NCI-H460 (cell line): ENCODE results near the gene MTHFD2L. TPM values are rescaled to one million over a fixed set of nuclear protein-coding genes. Genes with fewer than 3 reads are reported as not detected.
"Not testable (repeated sequence)": the region's sequence is repeated elsewhere in the genome, so short reads cannot be mapped to it uniquely, and the experiment has no call there.

Experiments
- DNase-seq: peaks from one replicate; pipeline ENCODE4 v3.0.0-alpha.2; 2016; ENCODE audit warnings: low read depth; ENCODE audit errors: extremely low read depth
- total RNA-seq: library from RNA; depleted of rRNA; stranded (reverse); fragments of >200 nt; shearing (Covaris generic); gene quantifications from 2 replicates; pipeline ENCODE4 v1.2.3, GENCODE V29; 2014

Gene MTHFD2L
- total RNA-seq, 1 experiment from 2014 or later, result 57.6 TPM

DNA sequence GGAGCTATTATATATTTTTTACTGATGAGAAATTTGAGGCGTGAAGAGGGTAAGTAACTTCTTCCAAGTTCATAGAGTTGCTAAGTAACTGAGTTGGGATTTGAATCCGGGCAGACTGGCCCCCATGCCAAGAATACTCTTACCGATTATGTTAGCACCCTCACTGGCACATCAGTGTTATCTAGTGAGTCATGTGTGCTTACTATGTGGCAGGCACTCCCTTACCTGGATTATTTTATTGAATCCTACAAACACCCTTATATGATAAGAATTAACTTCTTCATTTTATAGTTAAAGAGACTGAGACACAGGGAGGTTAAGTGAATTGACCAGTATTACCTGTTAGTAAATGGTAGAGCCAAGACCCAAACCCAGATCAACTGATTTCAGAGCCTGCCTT, 20.9 kb downstream of the MTHFD2L start:
- no peak for DNase-seq

DNA sequence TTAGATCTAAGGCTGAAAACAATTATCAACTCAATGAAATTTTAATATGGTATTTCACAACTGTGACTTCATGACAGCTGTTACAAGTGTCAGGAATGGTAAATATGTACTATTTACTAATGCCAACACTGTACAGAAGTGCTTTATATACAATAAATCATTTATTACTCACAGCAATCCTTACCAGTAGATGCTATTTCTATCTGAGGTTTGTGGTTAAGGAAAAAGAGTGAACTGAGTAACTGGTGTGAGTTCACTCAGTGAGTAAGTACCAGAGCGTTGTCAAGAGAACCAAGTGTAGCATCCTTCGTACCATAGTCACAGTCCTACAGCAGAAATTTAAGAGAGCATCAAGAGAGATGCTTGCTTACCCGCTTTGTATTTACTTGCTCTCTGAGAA, 23.3 kb downstream of the MTHFD2L start:
- no peak for DNase-seq

DNA sequence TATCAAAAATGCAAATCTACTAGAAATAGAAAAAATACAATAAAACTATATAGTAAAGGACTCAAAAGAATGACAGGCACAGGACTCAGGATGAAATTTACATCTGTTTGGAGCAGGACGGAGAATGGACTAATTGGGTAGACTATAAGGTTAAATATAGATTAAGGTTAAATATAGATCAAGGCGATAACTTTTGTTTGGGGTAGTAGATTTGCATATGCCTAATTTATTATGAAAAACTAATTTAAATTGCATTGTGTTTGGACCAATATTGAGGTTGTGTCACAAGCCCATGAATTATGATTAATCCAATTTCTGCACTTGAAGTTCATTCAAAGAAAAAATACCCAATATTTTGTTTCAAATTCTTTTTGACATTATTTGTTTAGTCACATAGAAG, 31.0 kb downstream of the MTHFD2L start:
- DNase-seq, result no peak

DNA sequence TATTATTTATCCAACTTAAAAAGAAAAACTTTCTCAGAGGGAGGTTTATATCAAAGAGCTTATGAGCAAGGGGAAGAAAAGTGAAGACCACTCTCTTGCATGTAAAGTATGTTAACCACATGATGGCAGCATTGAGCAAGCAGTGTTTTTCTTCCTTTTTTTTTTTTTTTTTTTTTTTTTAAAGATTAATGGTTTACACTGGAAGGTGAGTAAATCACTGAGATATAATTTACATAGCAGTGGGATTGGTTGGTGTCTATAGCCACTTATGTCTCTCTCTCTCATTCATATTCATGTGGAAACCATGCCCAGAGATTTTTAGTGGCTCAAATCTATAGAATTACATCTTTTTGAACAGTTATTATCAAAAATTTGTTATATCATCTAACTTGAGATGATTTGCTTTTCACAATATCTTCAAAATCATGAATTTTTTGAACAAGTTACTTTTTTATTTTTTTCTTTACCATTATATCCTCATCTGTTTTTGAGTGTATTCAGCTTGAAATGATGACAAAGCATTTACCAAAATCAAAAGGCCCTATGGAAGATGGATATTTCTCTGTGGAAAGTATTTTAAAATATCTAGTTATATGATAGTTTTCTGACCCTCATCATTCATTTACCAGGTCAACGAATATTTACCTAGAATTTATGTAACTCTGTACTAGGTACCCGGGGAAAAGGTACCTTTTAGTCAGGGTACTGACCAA, 31.6 kb downstream of the MTHFD2L start:
- DNase-seq, result peak; percentile 64

DNA sequence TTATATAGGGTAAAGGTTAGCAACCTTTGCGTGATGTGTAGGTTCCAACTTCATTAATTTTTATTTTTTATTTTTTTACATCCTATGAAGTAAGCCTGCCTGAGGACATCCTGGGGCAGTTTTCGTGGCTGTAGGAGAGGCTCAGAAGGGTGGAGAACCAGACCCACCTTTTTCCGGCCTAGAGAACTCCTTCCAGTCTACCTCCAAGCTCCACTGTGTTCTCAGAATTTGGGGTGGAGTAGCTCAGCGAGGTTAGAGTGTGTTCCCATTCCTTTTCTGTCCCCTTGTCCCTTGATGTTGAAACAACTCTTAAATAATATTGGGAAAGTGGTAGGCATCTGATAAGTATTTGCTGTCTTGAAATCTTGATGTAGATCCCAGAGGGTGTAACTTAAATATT, 32.4 kb downstream of the MTHFD2L start:
- no peak for DNase-seq

DNA sequence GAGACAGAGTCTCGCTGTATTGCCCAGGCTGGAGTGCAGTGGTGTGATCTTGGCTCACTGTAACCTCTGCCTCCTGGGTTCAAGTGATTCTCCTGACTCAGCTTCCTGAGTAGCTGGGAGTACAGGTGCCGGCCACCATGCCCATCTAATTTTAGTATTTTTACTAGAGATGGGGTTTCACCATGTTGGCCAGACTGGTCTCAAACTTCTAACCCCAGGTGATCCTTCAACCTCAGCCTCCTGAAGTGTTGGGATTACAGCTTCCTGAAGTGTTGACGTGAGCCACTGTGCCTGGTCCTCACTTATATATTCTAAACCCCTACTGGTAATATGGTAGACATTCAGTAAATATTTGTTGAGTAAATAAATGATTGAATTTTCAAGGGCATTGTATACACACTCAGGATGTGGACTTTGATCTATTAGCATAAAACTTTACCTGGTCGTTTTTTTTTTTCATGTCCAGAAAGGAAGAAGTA, 33.0 kb downstream of the MTHFD2L start:
- DNase-seq, result no peak

DNA sequence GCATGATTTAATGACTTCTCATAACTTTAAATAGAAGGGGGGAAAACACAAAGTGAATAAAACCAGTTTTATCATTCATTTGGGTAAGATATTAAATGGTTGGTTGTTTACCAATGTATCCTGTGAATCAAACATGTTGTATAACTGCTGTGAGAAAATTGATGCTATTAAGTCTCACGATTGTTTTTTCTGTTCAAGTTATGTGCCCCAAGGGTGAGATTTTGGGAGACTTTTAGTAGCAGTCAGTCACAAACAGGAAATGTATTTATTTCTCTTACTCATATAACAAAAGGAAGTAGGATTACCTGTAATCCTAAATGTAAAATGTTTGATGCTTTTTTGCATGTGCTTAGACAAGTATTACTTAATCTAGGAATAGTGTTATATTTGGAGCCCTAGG, 39.2 kb downstream of the MTHFD2L start:
- no peak for DNase-seq

DNA sequence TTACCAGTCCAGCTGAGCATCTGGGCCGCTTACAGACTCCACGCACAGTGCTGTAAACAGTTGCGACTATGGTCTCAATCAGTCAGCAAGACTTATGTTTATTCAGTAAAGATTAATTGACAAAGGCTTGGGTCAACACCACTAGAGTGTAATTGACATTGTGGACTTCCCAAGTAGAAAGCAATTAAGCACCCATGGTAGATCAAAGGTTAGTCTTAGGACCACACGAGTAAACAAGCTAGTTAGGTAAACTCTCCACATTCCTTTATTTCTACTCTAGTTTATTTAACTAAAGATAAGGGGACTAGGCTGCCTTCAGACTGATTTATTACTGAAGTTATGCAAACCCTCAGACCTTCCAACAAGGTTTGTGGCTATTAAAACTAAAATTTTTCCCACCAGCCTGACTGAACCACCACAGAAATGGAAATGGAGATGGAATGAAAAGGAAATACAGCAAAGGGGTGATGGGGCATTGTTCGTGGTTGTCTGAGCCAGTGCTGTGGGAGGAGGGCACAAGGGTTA, 44.2 kb downstream of the MTHFD2L start:
- DNase-seq, result no peak

DNA sequence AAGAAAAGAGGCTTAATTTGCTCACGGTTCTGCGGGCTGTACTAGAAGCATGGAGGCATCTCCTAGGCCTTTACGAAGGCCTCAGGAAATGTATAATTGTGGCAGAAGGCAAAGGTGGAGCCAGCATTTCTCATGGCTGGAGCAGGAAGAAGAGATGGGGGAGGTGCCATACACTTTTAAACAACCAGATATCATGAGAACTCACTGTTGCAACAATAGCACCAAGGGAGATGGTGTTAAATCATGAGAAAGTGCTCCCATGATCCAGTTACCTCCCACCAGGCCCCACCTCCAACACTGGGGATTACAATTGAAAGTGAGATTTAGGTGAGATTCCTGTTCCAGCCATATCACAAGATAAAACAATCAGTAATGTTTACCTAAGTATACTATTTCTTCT, 45.5 kb downstream of the MTHFD2L start:
- DNase-seq, result no peak

DNA sequence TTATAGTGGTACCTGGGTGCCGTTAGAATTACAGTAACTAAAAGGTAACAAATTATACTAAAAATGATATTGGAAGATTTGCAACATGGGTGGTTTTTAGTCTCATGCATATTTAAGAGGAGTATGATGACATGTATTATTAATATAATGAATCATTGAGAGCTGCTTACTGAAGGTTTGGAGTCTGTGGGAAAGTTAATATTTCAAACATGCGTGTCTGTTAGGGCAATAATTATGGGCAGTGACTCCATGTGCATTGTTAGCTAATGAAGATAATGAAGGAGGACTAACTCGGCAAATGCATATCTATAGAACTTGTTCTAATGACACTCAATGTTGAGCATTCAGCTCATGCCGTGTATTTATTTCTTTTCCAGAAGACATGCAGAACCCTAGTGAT, 47.1 kb downstream of the MTHFD2L start:
- no peak for DNase-seq

DNA sequence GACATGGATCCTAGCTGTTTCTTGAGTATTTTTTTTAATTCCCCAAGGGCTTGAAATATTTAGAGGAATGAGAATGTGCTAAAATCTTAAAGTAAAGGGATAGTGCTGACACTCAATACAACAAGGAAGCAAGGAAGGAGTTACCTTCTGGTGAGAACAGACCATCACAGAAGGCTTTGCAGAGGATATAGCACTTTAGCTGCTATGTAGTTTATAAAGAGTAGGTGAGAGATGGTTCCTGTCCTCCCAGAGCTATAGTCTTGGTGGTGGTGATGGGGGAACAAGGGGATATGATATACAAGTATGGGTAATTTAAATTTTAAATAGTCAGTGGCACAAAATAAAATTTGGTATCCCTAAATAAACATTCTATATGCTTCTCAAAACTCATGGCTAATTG, 47.6 kb downstream of the MTHFD2L start:
- no peak for DNase-seq

DNA sequence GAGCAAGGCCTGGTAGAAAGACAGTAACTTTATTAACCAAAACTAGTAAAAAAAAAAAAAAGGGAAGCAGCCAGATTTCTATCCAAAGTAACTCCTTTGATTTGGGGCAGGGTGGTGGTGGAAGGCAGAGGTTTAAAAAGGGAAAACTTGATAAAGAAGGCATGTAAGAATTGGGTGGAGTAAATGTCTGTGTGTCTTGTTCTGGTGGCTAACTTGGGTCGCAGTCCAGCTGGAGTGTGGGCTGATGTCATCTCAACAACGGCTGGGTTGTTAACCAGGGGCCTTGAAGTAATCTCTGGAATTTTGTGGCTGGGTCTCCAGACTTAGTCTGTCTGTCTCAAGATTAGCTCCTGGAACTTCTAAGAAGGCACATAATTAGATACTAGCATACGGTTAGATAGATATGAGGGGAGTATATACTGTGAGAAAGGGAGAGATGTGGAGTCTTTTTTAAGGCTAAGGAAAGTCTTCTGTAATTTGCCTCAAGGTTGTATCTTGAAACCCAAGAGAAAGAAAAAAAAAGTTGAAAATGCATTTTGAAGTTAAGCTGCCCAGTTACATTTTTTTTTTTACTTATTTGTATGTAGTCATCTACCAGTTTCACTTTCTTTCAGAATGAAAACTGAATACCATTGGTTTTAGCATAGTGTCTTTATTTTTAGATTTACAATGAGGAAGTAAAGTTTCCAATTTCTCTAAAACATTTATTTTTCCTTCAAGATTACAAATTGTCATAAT, 48.3 kb downstream of the MTHFD2L start:
- DNase-seq, result no peak

DNA sequence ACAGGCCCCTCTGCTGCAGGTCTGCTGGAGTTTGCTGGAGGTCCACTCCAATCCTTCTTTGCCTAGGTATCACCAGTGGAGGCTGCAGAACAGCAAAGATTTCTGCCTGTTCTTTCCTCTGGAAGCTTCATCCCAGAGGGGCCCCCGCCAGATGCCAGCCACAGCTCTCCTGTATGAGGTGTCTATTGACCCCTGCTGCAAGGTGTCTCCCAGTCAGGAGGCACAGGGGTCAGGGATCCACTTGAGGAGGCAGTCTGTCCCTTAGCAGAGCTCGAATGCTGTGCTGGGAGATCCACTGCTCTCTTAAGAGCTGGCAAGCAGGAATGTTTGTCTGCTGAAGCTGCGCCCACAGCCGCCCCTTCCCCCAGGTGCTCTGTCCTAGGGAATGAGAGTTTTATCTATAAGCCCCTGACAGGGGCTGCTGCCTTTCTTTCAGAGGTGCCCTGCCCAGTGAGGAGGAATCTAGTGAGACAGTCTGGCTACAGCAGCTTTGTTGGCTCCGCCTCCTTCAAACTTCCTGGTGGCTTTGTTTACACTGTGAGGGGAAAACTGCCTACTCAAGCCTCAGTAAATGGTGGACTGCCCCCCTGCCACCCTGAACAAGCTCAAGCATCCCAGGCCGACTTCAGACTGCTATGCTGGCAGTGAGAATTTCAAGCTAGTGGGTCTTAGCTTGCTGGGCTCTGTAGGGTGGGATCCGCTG, 56.7 kb downstream of the MTHFD2L start:
- DNase-seq, result not testable (repeated sequence)

DNA sequence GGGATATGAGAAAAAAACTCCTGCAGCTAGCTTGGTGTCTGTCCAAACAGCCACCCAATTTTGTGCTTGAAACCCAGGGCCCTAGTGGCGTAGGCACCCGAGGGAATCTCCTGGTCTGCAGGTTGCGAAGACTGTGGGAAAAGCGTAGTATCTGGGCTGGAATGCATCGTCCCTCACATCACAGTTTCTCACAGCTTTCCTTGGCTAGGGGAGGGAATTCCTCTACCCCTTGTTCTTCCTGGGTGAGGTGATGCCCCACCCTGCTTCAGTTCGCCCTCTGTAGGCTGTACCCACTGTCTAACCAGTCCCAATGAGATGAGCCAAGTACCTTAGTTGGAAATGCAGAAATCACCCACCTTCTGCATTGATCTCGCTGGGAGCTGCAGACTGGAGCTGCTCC, 57.3 kb downstream of the MTHFD2L start:
- not testable (repeated sequence) for DNase-seq

DNA sequence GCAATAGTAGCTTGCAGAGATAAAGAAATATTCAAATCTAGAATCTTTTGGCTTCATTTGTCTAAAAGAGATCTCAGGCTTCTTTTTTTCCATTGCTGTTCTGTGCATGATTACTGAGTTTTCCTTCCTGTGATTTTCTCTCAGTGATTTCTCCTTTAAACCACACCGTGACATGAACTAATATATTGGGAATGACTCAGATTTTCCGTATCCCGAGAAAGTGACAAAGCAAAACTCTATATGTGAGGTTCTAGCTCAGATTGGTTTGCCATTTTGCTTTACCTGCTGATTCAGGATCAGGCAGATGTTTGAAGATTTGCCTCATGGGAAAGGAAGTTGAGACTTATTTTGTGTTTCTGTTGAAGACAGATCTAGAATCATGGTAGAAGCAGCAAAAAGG, 59.4 kb downstream of the MTHFD2L start:
- DNase-seq, result no peak

DNA sequence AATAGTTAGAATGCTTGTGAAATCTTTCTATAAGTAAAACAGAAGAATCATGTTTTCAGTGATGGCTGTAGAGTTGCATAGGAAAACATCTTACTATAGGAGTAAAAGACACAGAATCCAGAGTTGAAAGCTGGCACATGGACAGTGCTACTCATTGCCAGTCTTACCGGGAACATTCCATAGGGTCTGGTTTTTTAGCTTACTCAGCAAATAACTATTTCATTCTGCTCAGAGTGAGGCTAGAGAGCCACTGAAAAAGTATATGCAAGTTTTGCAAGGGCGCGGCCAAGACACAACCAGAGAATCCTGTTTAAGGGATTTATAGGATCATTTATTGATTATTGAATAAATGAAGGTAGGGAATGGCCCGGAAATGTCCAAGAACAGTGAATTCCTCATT, 60.3 kb downstream of the MTHFD2L start:
- no peak for DNase-seq

DNA sequence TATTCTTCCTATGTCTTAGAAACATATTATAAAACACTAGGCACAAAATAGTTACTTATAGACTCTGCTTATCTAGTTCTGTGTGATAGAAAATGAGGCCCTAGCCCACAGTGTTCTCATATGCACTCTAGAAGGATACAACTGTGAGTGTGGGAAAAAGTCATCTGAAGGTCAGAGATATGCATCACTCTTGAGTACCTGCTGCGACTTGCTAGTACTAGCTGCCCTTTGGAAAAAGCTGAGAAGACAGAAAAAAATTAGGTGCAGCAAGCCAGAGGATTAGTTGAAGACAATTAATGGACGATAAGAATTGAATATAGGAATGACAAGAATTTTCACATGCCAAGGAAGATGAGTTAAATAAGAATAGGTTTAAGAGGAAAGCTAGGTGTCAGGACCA, 61.3 kb downstream of the MTHFD2L start:
- DNase-seq, result no peak

DNA sequence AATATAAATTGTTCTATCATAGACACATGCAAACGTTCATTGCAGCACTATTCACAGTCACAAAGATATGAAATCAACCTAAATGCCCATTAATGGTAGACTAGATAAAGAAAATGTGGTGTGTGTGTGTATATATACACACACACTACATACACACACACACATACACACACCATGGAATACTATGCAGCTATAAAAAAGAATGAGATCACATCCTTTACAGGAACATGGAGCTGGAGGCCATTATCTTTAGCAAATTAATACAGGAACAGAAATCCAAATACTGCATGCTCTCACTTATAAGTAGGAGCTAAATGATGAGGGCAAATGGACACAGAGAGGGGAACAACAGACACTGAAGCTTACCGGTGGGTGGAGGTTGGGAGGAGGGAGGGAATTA, 65.2 kb downstream of the MTHFD2L start:
- DNase-seq, result no peak

DNA sequence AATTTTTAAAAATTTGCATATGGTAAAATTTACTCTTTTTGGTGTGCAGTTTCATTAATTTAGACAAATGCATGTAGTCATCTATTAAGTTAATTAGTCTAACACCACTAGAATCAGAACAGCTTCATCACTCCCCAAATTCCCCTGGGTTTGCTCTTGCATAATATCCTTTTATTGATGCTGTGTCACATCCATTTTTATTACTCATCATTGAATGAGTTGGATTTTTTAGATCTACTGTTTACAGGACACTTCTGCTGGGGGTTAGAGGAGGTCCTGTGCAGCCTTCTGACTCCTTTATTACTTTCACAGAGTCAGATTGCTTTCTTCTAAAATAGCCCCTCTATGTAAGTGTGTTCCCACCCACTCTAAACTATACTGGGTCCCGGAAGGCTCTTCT, 65.9 kb downstream of the MTHFD2L start:
- DNase-seq, result peak; percentile 87

DNA sequence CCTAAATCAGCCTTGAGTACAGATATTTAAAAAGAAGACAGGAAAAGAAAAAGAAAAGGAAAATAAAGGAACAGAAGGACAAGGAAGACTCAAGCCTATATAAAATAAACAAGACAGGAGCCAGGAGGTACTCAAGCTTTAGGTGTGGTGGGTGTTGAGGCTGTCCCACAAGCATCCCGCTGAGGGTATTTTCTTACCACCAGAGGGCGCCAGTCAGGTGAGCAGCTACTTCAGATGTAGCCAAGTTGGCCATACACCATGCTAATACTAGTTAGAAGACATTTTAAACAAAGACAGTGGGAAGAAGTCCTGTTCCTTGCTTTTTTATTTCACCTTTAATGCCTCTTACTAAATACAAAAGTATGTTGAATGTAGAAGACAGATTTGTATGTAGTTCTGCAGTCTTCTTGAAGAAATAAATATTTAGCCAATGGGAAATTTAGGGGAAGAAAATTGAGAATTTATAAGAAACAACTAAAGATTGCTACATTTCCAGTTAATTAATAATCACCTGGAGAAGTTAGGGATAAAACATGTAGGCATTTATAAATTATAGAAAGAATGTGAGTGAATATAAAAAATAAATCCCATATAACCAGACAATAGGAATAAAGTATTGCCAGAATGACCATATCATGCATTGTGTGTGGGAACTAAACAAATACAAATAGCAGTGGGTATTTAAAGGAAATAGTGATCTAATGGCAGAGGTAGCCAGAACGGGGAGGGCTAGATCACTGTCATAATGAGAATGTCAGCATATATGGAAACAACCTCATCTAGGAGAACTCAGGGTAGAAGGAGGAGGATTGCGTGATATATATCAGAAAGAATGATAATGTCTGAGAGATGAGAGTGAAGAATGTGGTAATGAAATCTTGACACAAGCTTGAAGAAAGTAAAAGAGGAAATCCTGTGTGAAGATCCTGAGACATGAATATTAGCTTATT, 71.0 kb downstream of the MTHFD2L start:
- DNase-seq, result peak; percentile 76
